Measurements from ENCODE around the gene ATP9A.

- TF ChIP-seq CTCF (IDR thresholded peaks at IDR 0.05 in 2 of 3, conservative IDR thresholded peaks at IDR 0.05 in 1 of 3; ENCODE audit: borderline replicate concordance in 1 of 3, insufficient read depth in 1 of 3, low read depth in 2 of 3, low read length in 2 of 3) = no peak
- TF ChIP-seq YY1 (IDR thresholded peaks at IDR 0.05; ENCODE audit: extremely low read depth, insufficient replicate concordance, low read depth, low read length) = no peak
- TF ChIP-seq POLR2AphosphoS5 (IDR thresholded peaks at IDR 0.05; ENCODE audit: low read depth, low read length) = no peak
- no peak for TF ChIP-seq EZH2phosphoT487 (IDR thresholded peaks at IDR 0.05; ENCODE audit: borderline replicate concordance)
Measured at GRCh38 chr20:51549474-51549873, 218.7 kb downstream of the ATP9A start.

Measured in HCT116 (cell line).